IPS-NIHi11 (cell line): ENCODE results near the gene ZNF697.
"Not testable (repeated sequence)": the region's sequence is repeated elsewhere in the genome, so short reads cannot be mapped to it uniquely, and the experiment has no call there.

Experiments
- DNase-seq: peaks from one replicate; pipeline ENCODE4 v3.0.0; 2012; ENCODE audit warnings: mixed read lengths, low spot score

The ZNF697 gene

GRCh38 chr1:119647734-119648619, at the start of gene ZNF697:
ZNF697 (minus strand) TSS chr1:119648266; CDS start chr1:119626100, 22,166 bp downstream.
- peak; percentile 93 for DNase-seq

DNA sequence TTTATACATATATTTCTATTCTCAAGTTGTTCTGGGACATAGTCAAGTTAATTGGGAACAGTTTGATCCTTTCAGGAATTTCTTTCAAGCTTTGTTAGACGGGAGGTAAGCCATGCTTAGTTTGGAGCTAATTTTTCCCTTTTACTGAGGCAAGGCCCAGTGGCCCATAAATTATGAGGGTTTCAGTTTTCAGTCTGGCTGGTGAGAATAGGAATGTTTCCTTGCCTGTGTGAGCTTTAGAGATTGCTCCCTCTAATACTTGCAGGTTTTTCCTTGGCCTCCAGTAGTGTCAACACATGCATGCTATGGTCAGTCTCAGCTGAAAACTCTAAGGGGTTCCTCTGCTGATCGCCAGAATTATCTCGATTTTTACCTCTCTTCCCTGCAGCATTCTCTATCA, 49.5 kb upstream of the ZNF697 start:
- DNase-seq = no peak

- not testable (repeated sequence) for DNase-seq
These were observed 48.8 kb upstream of the ZNF697 start for GRCh38 chr1:119696863-119697262.

DNA sequence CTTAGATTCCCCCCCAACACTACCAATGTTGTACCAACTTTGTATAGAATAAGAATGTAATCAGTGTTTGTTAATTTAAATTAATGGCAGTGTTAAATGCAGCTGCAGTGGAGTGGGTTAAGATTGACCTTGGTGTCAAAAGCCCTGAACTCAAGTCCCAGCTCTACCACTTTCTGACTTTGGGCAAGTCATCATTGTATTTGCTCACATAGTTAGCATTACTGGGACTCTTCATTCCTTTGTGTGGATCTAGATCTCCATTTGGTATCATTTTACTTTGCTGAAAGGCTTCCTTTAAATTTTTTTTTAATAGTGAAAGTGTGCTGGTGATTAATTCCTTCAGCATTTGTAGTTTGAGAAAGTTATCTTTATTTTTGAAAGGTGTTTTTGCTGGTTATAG, 41.4 kb upstream of the ZNF697 start:
- no peak for DNase-seq

DNA sequence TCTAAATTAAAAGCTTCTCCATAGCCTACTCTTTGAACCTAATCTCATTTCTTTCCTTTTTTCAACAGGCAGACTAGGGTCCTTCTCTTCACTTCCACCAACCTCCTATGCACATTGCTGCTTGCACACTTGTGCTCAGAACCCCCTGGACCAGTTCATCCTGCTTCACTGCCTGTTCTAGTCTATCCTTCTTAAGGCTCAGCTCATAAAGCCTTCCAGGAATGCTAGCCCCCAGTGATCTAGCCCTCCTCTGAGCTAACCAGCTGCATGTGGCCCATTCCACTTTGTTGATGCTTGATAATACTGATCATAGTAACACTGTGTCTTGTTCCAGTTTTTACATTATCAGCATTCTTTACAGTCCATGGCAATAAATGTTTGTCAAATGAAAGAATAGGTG, 40.7 kb upstream of the ZNF697 start:
- no peak for DNase-seq

- peak; percentile 47 for DNase-seq
These were observed 39.5 kb upstream of the ZNF697 start for GRCh38 chr1:119687434-119688079.

GRCh38 chr1:119686661-119687060, 38.6 kb upstream of the ZNF697 start:
- DNase-seq = peak; percentile 30

DNA sequence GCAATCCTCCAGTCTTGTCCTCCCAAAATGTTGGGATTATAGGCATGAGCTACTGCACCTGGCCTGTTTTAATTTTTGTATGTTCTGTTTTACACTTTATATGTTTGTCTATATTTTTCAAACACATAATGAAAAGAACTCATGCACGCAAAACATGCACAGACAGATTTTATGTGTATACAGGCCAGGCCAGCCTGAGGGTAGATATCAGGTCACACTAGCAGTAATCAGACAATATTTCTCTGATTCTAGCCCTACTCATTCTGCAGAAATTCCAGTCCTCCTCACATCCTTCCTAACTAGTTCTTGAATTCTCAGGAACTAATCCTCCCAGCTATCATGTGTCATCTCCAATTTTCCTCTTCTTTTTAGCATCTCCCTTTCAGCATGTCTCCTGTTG, 35.8 kb upstream of the ZNF697 start:
- DNase-seq = no peak

GRCh38 chr1:119682141-119682540, 34.1 kb upstream of the ZNF697 start:
- no peak for DNase-seq

DNA sequence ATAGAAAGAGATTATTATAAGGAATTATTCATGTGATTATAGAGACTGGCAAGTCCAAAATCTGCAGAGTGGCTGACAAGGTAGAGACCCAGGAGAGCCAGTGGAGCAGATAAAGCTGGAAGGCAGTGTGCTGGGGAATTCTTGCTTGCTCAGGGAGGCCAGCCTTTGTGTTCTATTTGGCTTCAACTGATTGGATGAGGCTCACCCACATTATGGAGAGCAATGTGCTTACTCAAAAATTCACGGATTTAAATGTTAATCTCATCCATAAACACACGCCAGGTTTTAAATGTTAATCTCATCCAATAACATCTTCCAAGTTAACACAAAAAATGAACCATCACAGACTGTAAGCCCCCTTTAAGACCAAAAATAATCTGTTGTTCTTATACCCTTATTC, 33.5 kb upstream of the ZNF697 start:
- no peak for DNase-seq

DNA sequence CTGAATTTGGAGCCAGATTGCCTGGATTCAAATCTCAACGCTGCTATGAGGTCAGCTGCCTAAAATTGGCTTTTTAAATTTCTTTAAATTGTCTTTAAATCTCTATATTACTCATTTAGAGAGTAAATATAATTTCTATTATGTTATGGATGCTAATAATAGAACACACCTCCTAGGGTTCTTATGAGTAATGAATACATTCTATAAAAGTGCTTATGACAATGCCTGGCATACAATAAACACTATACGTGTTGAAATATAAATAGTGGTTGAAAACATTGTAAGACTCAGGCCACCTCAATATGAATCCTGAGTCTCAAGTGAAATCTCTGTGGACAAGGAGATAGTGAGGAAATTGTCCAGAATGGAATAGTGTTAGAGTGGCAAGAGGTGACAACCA, 32.7 kb upstream of the ZNF697 start:
- DNase-seq = no peak

- DNase-seq = no peak
These were observed 32.1 kb upstream of the ZNF697 start for GRCh38 chr1:119680193-119680592.

DNA sequence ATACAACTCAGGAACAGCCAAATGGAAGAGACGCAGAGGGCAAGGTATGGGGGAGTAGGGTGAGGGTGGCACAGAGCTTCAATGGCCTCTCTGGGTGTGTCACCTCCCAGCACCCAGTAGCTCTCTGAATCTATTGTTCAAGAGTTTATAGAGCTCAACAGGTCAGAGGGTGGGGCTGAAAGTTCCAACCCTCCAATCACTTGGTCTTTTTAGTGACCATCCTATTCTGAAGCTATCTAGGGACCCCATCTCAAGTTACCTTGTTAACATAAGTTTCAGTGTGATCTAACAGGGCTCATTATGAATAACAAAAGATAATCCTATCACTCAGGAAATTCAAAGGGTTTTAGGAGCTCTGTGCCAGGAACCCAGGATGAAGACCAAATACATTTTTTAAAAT, 31.2 kb upstream of the ZNF697 start:
- no peak for DNase-seq

GRCh38 chr1:119676571-119677206, 28.6 kb upstream of the ZNF697 start:
- no peak for DNase-seq

DNA sequence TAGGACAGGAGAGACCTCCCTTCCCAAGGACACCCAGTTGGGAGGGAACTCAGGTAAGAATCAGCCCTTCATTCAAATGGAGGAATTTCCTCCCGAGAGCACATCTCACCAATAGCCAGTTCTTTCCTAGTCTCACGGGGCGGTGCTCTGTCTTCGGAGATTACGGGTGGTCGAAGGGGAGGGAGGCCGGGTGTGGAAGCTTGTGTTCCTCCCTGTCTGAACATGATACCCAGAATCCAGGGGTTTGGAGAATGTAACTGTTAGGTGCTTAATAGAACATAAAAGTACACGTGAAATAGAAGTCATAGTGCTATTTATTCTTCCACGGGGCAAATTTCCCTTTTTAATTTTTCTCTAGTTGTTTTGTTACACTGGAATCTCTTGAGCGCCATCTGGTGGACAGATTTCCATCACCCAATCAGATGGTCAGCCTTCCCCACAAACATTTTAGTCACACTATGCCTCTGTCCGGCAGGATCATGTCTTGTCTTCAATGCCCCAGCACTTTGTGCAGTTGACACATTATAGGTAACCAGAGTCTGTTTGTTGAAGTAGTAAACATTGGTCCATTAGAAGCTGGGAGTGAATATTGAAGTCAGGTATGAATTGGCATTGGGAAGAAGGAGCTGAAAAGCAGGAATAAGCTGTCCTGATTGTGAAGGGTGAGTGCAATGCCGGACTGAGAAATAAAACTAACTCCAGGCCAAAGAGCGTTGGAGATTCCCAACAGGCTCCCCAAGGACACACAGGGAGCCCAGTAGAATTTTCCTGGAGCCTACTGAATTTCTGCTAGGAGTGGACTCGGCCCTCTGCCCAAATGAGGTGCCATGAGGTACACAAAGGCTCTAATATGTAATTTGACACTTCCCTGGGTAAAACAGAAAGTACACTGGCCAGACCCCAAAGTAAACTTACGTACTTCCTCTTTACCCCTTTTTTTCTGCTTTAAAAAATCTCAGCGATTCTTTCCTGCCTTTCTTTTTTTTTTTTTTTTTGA, 27.6 kb upstream of the ZNF697 start:
- DNase-seq = peak; percentile 81

DNA sequence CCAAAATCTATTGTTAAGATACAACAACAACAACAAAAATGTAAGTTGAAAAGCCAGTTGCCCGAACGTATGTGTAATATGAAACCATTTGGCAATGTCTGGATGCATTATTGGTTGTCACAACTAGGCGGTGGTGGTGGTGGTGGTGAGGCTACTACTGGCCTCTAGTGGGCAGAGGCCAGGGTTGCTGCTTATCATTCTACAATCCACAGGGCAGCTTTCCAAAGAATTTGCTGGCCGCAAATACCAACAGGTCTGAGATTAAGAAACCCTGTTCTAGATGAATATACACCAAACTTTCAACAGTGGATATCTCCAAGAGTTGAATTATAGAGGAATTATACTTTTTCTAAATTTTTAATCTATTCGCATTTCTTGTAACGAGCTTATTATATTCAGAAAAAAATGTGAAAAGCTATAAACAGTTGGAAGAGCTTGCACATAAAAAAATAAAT, 26.8 kb upstream of the ZNF697 start:
- peak; percentile 37 for DNase-seq

DNA sequence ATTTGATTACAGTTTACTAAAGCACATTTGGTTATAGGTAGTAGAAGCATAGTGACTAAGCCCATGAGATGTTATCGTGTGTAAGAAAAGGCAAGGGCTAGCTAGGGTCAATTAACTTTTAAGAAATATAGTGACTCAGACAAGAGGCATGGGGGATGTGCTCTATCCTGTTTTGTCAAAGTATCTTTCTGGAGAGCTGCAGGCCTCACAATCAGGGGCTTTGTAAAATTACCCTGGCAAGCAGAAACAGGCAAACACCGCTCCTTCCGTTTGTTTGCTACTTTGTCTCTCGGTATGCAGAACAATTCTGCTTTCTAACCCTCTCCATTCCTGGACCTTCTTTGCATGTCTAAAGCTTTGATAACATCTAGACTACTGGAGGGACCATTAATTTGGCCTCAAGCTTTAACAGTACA, 26.1 kb upstream of the ZNF697 start:
- no peak for DNase-seq

DNA sequence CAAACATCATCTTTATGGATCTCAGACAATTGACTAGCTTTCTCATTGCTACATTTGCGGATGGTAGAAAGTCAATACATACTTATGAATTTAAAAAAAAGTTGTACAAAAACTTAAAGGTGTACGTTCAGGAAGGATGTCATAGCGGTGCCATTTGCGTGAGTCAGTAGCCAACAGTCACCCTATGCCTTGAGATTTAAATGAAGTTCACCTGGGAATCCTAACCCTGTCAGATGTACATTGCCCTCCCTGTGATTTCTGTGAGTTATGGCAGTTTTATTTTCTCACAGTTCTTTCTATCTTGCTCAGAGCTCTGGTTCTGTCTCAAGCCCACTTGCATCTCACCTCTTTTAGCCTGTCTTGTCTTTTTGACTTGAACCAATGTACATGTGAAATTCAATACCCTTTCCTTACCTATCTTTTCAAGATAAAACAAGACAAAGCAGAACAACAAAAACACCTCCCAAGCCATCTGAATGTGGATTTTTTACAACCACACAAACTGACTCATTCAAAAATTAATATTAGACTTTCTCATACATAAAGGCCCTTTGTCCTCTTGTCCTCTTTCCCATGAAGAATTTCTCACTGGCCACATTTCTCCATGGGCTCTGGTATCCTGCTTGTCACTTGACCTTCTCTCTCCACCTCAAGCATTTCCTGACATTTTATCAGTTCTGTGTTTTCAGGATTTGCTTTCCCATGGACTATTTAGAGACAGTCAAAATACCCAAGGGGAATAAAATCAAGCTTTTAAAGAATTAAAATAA, 25.3 kb upstream of the ZNF697 start:
- no peak for DNase-seq

DNA sequence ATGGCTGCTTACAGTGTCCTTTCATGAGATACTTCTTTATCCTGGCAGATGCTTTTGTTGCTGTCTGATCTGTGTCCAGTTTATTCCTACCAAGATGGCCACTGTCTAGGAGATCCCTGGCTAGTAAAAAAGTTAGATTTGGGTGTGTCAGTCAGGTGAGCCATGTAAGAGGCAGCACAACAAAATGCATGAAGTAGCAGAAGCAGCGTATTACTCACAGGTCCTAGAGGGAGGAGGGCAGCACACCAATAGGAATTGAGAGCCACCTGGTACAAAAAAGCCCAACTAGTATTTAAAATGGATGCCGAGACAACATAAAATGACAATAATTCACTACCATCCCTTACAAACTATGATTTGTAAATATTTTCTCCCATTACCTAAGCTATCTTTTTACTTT, 22.8 kb upstream of the ZNF697 start:
- no peak for DNase-seq

DNA sequence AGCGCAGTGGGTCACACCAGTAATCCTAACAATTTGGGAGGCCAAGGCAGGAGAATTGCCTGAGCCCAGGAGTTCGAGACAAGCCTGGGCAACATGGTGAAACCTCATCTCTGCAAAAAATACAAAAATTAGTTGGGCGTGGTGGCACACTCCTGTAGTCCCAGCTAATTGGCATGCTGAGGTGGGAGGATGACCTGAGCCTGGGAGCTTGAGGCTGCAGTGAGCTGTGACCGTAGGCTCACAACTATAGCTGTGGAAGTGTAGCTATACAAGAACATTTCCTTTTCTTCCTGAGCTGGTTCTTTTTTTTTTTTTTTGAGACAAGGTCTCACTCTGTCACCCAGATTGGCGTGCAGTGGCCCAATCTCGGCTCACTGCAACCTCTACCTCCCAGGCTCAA, 19.1 kb upstream of the ZNF697 start:
- DNase-seq = no peak

DNA sequence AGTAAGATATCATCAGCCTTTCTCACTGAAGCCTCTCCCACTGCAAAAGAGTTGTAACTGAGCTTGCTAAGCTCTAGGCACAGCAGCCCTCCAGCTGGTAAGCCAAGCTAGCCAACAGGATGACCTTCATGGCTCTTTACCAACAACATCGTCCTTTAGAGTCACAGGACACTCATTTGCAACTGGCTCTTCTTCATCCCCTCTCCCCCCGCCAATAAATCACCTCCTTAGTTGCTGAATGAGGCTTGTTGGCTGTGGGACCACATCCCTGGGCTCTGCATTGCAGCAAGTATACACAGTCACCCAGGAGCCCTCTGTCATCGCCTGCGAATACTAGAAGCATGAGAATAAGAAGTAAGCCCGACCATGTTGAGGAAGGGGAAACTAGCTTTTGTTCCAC, 16.0 kb upstream of the ZNF697 start:
- no peak for DNase-seq
